Effector memory CD8-positive, alpha-beta T cell (primary cell): Measurements from ENCODE around the gene MMADHC.
A peak's percentile ranks its signal among the peaks of the same experiment; 100 is the strongest.

Source experiments
- ATAC-seq: fragments of 150-1000 bp; cut with Tn5 transposase; replicated peaks from 2 replicates; pipeline ENCODE4 v1.10.0; 2021; ENCODE audit warnings: mild to moderate bottlenecking, moderate library complexity
- DNase-seq, 3 experiments: peaks; one replicate each; pipeline ENCODE4 v3.0.0; 2021
- H3K27ac Mint-ChIP-seq, 2 donors: one replicate each; pipeline ENCODE4 v1.8.0; 2022; ENCODE audit warnings: mild to moderate bottlenecking in 2 of 2, mixed read lengths in 2 of 2, moderate library complexity in 2 of 2
- H3K27me3 Mint-ChIP-seq, 2 donors: one replicate each; pipeline ENCODE4 v1.8.0; 2022; ENCODE audit warnings: mixed read lengths in 2 of 2
- H3K36me3 Mint-ChIP-seq: one replicate; pipeline ENCODE4 v1.8.0; 2022; ENCODE audit warnings: mild to moderate bottlenecking, moderate library complexity, mixed read lengths; ENCODE audit not compliant: insufficient read depth
- H3K4me1 Mint-ChIP-seq, 2 donors: one replicate each; pipeline ENCODE4 v1.8.0; 2022; ENCODE audit warnings: low read depth in 2 of 2, mixed read lengths in 2 of 2
- H3K4me3 Mint-ChIP-seq, 2 donors: one replicate each; pipeline ENCODE4 v1.8.0; 2022; ENCODE audit warnings: mild to moderate bottlenecking in 2 of 2, mixed read lengths in 2 of 2, moderate library complexity in 2 of 2
- H3K9me3 Mint-ChIP-seq, 2 donors: one replicate each; pipeline ENCODE4 v1.8.0; 2022; ENCODE audit warnings: mixed read lengths in 2 of 2

The MMADHC gene

DNA sequence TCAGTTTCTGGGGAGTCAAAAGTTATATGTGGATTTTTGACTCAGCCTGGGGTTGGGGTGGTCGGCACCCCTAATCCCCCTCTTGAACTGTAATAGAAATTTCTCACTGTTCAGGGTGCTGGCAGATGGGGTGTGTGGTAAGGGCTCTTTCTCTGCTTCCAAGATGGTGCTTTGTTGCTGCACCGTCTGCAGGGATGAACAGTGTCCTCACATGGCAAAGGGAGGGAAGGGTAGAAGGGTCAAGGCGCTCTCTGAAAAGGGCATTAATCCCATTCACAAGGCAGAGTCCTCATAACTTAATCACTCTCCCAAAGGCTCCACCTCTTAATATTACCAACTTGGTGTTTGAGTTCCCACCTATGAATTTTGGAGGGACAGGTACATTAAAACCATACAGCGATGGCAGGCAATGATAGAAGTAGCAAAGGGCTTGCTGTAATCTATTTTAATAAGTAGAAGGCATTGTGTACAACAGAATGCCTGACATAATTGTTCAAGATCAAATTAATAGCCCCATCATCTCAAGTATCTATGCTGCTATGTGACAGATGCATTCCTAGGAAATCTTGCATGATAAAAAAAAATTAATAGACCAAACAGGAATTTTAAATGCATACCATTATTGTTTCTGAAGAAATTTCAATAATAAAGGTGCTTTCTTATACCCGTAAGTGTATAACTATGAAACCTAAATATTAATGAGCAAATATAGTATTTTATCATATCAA is 28.1 kb downstream of the MMADHC start:
- no peaks in the 10 kb centered on the region for H3K9me3 Mint-ChIP-seq
- ATAC-seq (no peak), DNase-seq (no peak)

DNA sequence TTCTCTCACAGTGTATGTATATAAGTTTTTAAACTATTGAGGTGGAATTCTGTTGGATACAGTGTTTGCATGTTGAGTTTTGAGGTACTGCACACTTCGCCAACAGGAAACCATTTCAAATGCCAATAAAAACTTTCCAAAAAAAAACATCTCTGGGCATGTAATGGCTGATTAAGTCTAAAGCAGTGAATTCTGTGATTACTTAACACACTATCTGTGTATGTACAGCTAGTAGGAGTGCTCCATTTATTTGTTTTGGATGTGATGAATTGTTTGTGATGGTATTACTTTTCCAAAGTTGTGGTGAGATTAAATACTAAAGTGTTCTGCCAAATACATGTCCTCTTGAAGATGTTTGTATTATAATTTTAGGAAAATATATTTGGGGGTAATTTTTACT is 31.1 kb downstream of the MMADHC start:
- no peak overlapping the region for H3K27ac Mint-ChIP-seq
- H3K4me1 Mint-ChIP-seq: no peaks in the 10 kb centered on the region
- ATAC-seq: no peak
- no peak overlapping the region for H3K4me3 Mint-ChIP-seq
- no peak for DNase-seq
- no peaks in the 10 kb centered on the region for H3K36me3 Mint-ChIP-seq
- H3K27me3 Mint-ChIP-seq: peaks cover 22 to 25% of the 10 kb centered on the region in 2 donors
- no peaks in the 10 kb centered on the region for H3K9me3 Mint-ChIP-seq

More for the DNA sequence above, 28.1 kb downstream of the MMADHC start:
- Mint-ChIP-seq H3K4me3 (no peak overlapping the region), H3K4me1 (no peaks in the 10 kb centered on the region), H3K27me3 (peaks cover 1 to 9% of the 10 kb centered on the region in 2 donors), H3K36me3 (no peaks in the 10 kb centered on the region), H3K27ac (no peak overlapping the region)

DNA sequence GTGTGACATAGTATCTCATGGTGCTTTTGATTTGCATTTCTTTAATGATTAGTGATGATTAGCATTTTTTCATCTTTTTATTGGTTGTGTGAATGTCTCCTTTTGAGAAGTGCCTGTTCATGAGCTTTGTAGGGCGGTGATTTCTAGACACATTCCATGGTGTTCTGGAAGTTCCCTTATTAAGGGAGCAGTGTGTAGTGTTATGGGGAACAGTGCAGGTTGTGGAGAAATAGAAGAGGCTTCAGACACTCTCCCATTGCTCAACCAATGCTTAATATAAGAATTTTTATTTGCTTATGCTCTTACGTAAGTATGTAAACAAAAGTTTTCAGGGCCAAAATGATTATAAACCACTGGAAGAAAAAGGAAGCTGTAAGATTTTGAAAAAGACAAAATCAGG is 34.7 kb downstream of the MMADHC start:
- H3K27me3 Mint-ChIP-seq: peaks cover 15 to 25% of the 10 kb centered on the region in 2 donors
- DNase-seq (no peak), ATAC-seq (no peak)
- H3K36me3 Mint-ChIP-seq: no peaks in the 10 kb centered on the region
- no peak overlapping the region for H3K4me3 Mint-ChIP-seq
- no peaks in the 10 kb centered on the region for H3K4me1 Mint-ChIP-seq
- H3K9me3 Mint-ChIP-seq: no peaks in the 10 kb centered on the region
- H3K27ac Mint-ChIP-seq: no peak overlapping the region

DNA sequence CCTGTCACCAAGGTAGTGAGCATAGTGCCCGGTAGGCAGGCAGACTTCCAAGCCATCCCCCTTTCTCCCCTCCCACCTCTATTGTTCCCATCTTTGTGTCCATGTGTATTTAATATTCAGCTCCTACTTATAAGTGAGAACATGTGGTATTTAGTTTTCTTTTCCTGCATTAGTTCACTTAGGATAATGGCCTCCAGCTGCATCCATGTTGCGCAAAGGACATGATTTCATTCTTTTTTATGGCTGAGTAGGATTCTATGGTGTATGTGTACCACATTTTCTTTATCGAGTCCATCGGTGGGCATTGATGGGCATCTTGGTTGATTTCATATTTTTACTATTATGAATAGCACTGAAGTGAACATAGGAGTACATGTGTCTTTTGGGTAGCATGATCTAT is 35.3 kb downstream of the MMADHC start:
- H3K27me3 Mint-ChIP-seq: peaks cover 14 to 25% of the 10 kb centered on the region in 2 donors
- no peak overlapping the region for H3K27ac Mint-ChIP-seq
- DNase-seq (no peak), ATAC-seq (no peak)
- no peaks in the 10 kb centered on the region for H3K36me3 Mint-ChIP-seq
- H3K4me1 Mint-ChIP-seq: no peaks in the 10 kb centered on the region
- H3K9me3 Mint-ChIP-seq: no peaks in the 10 kb centered on the region
- H3K4me3 Mint-ChIP-seq: no peak overlapping the region

DNA sequence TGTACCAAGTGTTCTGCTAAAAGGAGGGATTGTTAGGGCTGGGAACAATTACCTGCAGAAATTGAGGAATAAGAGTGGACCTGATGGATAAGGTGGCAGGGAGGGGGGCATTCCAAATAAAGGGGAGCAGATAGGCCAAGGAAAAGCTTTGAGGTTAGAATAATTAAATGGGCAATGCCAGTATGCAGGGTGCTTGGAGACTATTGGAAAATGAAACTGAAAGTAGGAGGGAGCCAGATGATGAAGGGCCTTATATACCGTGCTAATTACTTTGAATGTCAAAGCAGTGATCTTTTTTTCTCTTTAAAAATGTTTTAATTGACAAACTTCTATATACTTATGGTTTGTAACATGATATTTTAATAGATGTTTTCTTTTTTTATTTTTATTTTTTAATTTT is 42.9 kb downstream of the MMADHC start:
- Mint-ChIP-seq H3K27ac (peak overlapping the region; percentile 2 to 72), H3K4me3 (peak overlapping the region; percentile 76 to 78), H3K9me3 (no peaks in the 10 kb centered on the region), H3K4me1 (peaks cover 8 to 9% of the 10 kb centered on the region in 2 donors), H3K36me3 (peaks cover 3% of the 10 kb centered on the region), H3K27me3 (no peaks in the 10 kb centered on the region)
- peak; percentile 66 for ATAC-seq
- no peak for DNase-seq

DNA sequence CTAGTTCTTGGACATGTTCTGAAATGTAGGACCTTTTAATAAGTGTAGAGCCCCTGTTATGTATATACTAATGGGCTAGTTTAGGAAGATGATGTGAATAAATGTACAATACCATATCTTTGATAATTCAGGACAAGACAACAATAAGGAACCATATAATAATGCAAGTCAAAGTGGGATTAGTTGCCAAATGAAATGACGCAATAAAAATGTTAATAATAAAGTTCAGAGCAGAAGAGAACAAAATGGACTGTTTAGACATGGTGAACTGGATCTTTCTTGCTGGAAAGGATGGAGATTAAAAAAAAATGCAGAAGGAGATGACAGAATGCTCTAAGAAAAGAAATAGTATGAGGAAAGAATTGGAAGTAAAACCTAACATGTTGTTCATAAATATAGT is 43.7 kb downstream of the MMADHC start:
- H3K36me3 Mint-ChIP-seq: peaks cover 3% of the 10 kb centered on the region
- DNase-seq: no peak
- no peaks in the 10 kb centered on the region for H3K27me3 Mint-ChIP-seq
- H3K4me1 Mint-ChIP-seq: peaks cover 8 to 9% of the 10 kb centered on the region in 2 donors
- H3K4me3 Mint-ChIP-seq: peak overlapping the region in 1 of 2 donors; percentile 78
- H3K9me3 Mint-ChIP-seq: no peaks in the 10 kb centered on the region
- ATAC-seq: no peak
- H3K27ac Mint-ChIP-seq: peak overlapping the region in 1 of 2 donors; percentile 2

DNA sequence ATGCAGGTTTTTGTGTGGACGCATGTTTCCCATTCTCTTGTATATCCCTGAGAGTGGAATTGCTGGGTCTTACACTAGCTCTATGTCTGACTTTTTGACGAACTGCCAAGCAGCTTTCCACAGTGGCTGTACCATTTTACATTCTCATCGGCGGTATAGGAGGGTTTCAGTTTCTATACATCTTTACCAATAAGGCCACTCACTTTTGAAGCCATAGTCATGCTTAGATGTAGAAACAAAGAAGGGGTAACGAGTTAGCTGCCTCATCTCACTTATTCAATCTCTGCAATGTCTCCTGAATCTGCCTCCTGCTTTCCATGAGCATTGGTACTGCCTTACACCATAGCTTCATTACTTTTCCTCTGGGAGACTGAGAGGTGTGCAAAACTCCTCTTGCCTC is 47.4 kb downstream of the MMADHC start:
- Mint-ChIP-seq H3K27ac (no peak overlapping the region), H3K36me3 (peaks cover 3% of the 10 kb centered on the region), H3K4me1 (peaks cover 8 to 9% of the 10 kb centered on the region in 2 donors), H3K4me3 (no peak overlapping the region), H3K27me3 (no peaks in the 10 kb centered on the region), H3K9me3 (no peaks in the 10 kb centered on the region)
- DNase-seq (no peak), ATAC-seq (no peak)

DNA sequence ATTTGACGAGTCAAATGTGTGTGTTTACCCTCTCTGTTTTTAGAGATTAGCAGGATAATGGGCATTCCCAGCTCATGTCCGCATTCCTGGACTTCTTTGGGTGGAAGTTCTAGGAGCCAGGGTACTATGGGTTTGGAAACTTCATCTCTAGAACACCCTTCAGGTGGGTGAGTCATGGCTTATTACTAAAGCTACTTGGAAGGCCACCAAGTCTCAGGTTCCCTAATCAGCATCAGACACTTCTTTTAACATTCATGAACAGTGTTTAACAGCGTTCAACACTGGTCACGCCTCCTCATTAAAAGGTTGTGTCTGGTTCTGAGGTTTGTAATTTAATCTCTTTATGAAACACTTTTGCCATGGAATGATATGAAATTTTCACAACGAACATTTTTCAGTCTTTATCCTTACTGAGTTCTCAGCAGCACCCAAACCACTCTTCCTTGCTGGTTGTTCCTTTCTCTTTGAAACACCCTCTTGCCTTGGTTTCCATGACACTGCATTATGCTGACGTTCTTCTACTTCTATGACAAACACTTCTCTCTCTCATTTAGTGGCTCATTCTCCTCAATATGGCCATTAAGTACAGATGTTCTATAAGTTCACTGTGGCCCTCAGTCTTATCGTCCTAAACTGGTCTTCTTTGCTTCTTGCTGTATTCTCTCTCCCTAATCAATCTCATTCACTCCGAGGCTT is 49.3 kb downstream of the MMADHC start:
- ATAC-seq (no peak), DNase-seq (no peak)
- Mint-ChIP-seq H3K4me3 (no peak overlapping the region), H3K9me3 (no peaks in the 10 kb centered on the region), H3K4me1 (no peaks in the 10 kb centered on the region), H3K36me3 (no peaks in the 10 kb centered on the region), H3K27me3 (no peaks in the 10 kb centered on the region), H3K27ac (no peak overlapping the region)

DNA sequence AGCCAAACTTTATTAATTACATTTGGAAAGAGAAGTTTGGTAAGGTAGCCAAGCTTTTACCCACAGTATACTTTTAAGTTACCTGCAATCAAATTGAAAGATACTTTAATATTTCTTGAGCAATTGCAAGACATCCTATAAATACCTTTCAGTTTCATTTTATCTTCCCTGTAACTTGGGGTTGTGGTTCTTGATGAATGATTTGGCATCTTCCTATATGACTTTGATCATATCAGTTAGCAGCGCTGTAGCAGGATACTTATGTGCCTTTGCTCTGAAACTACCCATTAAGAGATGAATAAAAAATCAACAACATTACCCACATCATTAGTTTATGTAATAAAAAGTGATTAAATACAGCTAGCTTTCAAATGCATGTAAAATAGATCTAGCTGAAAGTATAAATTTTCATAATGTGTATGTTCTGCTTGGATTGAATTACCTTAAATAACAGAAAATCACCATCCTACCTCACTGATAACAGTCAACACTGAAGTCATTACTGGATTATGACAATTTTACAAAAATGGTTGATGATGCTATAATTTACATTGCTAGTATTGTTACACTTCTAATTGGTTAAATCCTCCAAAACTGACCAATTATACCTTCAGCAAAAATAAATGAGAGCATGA is 50.4 kb downstream of the MMADHC start:
- Mint-ChIP-seq H3K27me3 (no peaks in the 10 kb centered on the region), H3K36me3 (no peaks in the 10 kb centered on the region), H3K4me1 (no peaks in the 10 kb centered on the region), H3K9me3 (no peaks in the 10 kb centered on the region), H3K27ac (peak overlapping the region in 1 of 2 donors; percentile 7), H3K4me3 (no peak overlapping the region)
- ATAC-seq: peak; percentile 48
- no peak for DNase-seq

DNA sequence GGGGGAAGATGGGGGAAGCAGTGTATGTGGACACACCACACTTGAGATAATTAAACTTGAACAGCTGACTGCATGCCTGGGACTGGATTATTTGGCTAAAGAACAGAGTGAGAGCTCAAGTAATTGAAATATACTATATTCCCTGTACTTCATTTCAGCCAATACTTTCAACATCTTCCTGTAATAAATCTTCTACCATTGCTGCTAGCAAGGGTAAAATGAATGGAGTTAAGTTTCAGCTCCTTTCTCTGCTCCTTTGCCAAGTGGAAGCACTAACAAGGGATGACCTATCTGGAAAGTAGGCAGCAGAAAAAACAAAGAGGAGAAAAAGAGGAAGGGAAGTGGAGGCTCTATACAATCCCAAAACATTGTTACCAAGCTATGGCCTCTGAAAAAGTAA is 50.9 kb downstream of the MMADHC start:
- Mint-ChIP-seq H3K4me3 (no peak overlapping the region), H3K9me3 (no peaks in the 10 kb centered on the region), H3K36me3 (peaks cover under 1% of the 10 kb centered on the region), H3K27me3 (no peaks in the 10 kb centered on the region), H3K27ac (peak overlapping the region in 1 of 2 donors; percentile 7), H3K4me1 (no peaks in the 10 kb centered on the region)
- DNase-seq (no peak), ATAC-seq (no peak)

DNA sequence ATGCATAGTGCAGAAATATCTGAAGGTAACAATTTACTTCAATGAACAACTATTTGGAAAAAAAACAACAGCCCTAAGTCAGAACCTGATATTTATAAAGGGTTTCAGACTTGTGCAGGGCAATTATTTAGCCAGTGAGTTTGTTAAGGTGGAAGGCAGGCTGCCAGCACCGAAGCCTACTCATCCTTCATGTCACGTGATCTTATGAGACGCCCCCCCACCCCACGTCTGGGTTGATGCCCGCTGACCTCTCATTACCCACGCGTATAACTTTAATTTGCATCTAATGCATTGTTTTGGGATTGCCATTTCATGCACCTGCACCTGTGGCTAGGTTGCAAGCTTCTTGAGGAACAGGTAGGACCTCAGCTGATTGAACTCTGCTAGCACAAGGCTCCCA is 52.9 kb downstream of the MMADHC start:
- peaks cover 0 to 13% of the 10 kb centered on the region in 2 donors for H3K27me3 Mint-ChIP-seq
- ATAC-seq: no peak
- no peaks in the 10 kb centered on the region for H3K9me3 Mint-ChIP-seq
- H3K4me1 Mint-ChIP-seq: no peaks in the 10 kb centered on the region
- no peak overlapping the region for H3K27ac Mint-ChIP-seq
- H3K4me3 Mint-ChIP-seq: no peak overlapping the region
- DNase-seq: no peak
- H3K36me3 Mint-ChIP-seq: peaks cover 3% of the 10 kb centered on the region

DNA sequence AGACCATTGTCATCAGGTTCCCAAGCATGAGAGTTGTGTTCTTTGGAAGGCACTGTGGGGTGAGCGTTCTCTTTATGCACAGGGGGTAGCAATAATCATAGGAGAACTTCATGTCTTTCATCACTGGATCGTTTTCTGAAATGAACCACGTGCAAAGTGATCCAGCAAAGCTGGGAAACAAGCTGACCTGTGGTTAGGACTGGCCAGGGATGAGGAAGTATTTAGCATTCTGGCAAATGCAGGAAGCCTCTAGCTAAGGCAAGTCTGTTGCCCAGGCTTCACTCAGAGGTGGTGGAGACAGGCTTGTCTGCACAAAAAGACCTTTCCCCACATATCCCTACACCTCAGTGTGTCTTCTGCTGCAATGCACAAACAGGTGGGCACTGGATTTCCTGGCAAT is 58.6 kb downstream of the MMADHC start:
- Mint-ChIP-seq H3K4me3 (no peak overlapping the region), H3K27me3 (peaks cover 42 to 43% of the 10 kb centered on the region in 2 donors), H3K27ac (no peak overlapping the region), H3K4me1 (no peaks in the 10 kb centered on the region), H3K9me3 (no peaks in the 10 kb centered on the region), H3K36me3 (peaks cover 3% of the 10 kb centered on the region)
- DNase-seq: no peak
- no peak for ATAC-seq

DNA sequence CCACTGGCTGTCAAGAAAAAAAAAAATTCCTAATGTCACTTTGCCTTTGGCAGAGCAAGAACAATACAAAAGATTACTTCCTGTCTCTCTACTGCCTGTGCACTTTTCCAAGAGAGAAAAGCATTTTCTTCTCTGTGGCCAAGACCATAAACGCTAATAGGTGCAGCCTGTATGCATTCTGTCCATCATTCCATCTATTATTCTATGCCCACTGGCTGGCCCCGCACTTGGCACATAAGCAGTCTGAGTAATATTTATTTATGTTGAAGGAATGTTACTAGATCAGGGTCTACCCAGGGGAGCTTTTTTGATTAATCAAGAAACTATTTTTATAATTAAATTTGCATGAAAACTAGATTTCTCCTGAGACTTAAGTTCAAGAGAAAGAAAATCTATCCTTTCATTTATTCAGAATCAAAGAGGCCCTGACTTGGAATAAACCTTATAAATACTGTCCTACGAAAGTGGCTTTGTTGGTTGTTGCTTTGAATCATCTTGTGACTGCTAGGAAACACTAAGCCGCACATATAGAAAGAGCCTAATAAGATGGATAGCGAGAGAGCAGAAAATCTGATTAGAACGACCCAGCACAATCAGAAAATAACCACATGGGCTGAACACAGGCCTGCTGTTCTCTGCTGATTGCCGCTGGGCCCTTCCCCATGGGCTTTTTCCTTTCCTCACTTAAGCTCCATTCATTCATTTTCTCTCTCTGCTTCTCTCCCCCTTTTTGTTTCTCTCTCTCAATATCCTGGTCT is 59.4 kb downstream of the MMADHC start:
- Mint-ChIP-seq H3K4me3 (no peak overlapping the region), H3K27me3 (peaks cover 49 to 51% of the 10 kb centered on the region in 2 donors), H3K4me1 (no peaks in the 10 kb centered on the region), H3K9me3 (no peaks in the 10 kb centered on the region), H3K27ac (no peak overlapping the region), H3K36me3 (peaks cover 3% of the 10 kb centered on the region)
- DNase-seq (no peak), ATAC-seq (no peak)
